ENCODE data around the gene BLOC1S5. TPM values are rescaled to one million over a fixed set of nuclear protein-coding genes. Genes with fewer than 3 reads are reported as not detected.

BLOC1S5 gene
- total RNA-seq, 3 donors from 2014 or later, result 11.8 to 13.8 (median 12.2) TPM

DNA sequence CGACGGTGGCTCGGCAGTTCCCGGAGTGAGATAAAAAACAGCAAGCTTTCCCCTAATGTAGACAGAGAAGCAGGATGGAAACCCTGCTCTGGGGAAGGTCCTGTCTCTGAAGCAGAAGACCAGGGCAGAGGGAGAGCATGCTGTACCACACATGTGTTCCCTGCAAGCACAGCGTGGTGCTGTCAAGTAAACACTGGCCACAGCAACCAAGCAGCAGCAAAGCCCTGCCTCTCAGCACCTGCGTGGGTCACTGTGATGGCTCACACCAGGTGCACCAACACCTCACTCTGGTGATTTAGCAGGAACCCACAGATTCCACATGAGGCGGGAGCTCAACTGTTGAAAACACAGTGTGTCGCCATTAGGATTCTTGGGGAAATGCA lies 88.4 kb downstream of the BLOC1S5 start:
- no peak for TF ChIP-seq CTCF (IDR thresholded peaks at IDR 0.05)
- intact Hi-C loops (cut with DNase I, micrococcal nuclease), result no loop called here
- no peaks in the 10 kb centered on the region for H3K36me3 ChIP-seq (ENCODE audit: low read depth)
- H3K4me1 ChIP-seq (ENCODE audit: low read depth), result peaks cover 12% of the 10 kb centered on the region
- no peak overlapping the region for H3K4me3 ChIP-seq
- no peaks in the 10 kb centered on the region for H3K9me3 ChIP-seq
- peak; percentile 29 for ATAC-seq
- peak in 2 of 3 donors; percentile 16 to 29 for DNase-seq

DNA sequence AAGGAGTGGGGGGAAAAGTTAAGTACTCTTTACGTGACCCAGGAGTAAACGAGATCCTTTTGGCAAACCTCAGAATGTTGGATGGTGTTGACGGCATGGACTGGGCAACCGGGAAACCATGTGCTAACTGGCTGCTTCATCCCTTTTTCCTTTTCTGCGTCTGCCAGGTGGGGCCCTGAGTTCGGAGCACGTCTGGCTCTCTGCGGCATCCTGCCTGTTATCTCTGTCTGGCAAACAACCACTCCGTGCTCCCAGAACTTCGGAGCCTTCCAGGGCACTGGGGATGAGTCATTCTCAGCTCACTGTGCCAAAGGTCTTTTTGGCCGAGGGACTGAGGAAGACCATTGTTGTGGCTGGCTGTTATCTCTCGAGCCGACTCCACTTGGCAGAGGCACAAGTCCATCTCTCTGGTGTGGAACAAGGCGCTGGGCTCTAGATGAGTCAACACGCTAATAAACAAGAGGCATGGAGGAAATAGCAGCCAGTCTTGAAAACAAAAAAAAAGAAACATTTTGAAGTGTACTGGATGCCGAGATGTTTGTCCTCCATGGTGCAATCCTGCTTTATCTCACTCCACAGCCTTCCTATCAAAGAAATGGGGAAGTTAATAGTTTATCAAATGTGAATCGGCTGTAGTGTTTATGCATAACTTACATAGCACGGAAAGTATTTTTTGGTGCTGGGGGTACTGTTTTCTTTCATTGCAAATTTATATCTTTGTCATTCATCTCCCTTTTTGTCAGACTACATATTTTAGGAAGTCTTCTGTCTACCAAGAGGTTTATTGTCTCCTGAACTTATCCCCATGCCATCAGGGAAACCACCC lies 89.0 kb downstream of the BLOC1S5 start:
- TF ChIP-seq CTCF (IDR thresholded peaks at IDR 0.05), result no peak
- H3K9me3 ChIP-seq, result peaks cover under 1% of the 10 kb centered on the region
- no peak overlapping the region for H3K4me3 ChIP-seq
- peaks cover 12% of the 10 kb centered on the region for H3K4me1 ChIP-seq (ENCODE audit: low read depth)
- intact Hi-C loops (cut with DNase I, micrococcal nuclease), result no loop called here
- no peaks in the 10 kb centered on the region for H3K36me3 ChIP-seq (ENCODE audit: low read depth)
- ATAC-seq (peak; percentile 95), DNase-seq (peak; percentile 60 to 74 (median 65))

- no peaks in the 10 kb centered on the region for H3K36me3 ChIP-seq (ENCODE audit: low read depth)
- TF ChIP-seq CTCF (IDR thresholded peaks at IDR 0.05), result no peak
- peaks cover 12% of the 10 kb centered on the region for H3K4me1 ChIP-seq (ENCODE audit: low read depth)
- DNase-seq, result no peak
- intact Hi-C loops (cut with DNase I, micrococcal nuclease), result no loop called here
- no peak for ATAC-seq
- H3K9me3 ChIP-seq, result peaks cover 5% of the 10 kb centered on the region
- no peak overlapping the region for H3K4me3 ChIP-seq
Measured at GRCh38 chr6:7974565-7974937, 89.6 kb downstream of the BLOC1S5 start.

DNA sequence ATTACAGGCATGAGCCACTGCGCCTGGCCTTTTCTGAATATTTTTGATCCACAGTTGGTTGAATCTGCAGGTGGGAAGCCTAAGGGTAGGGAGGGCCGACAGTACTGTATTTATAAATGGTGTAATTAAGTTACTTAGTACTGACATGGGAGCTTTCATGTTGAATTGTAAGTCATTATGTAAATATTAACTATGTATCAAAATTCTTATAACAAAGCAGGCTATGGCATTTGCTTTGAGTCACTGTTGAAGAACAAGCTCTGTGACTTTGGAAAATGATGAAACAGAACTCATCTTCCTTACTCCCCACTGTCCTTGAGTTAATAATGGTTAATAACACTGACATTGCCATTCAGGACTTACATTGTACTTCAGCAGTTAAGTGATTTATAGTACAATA lies 90.6 kb downstream of the BLOC1S5 start:
- Histone ChIP-seq H3K36me3 (ENCODE audit: low read depth) (no peaks in the 10 kb centered on the region), H3K9me3 (peaks cover 5% of the 10 kb centered on the region), H3K4me1 (ENCODE audit: low read depth) (peaks cover 12% of the 10 kb centered on the region), H3K4me3 (no peak overlapping the region)
- intact Hi-C loops (cut with DNase I, micrococcal nuclease), result no loop called here
- TF ChIP-seq CTCF (IDR thresholded peaks at IDR 0.05), result no peak
- ATAC-seq (no peak), DNase-seq (no peak)

- no peak overlapping the region for H3K4me3 ChIP-seq
- H3K9me3 ChIP-seq, result peaks cover 5% of the 10 kb centered on the region
- no peaks in the 10 kb centered on the region for H3K36me3 ChIP-seq (ENCODE audit: low read depth)
- TF ChIP-seq CTCF (IDR thresholded peaks at IDR 0.05), result no peak
- intact Hi-C loops (cut with DNase I, micrococcal nuclease), result no loop called here
- H3K4me1 ChIP-seq (ENCODE audit: low read depth), result peaks cover 12% of the 10 kb centered on the region
- ATAC-seq (no peak), DNase-seq (no peak)
Measured at GRCh38 chr6:7971499-7971898, 92.7 kb downstream of the BLOC1S5 start.
